ENCODE results near the gene PCGF3.

GRCh38 chr4:790466-790820, 84.8 kb downstream of the PCGF3 start:
- TF ChIP-seq, protein P1, sequence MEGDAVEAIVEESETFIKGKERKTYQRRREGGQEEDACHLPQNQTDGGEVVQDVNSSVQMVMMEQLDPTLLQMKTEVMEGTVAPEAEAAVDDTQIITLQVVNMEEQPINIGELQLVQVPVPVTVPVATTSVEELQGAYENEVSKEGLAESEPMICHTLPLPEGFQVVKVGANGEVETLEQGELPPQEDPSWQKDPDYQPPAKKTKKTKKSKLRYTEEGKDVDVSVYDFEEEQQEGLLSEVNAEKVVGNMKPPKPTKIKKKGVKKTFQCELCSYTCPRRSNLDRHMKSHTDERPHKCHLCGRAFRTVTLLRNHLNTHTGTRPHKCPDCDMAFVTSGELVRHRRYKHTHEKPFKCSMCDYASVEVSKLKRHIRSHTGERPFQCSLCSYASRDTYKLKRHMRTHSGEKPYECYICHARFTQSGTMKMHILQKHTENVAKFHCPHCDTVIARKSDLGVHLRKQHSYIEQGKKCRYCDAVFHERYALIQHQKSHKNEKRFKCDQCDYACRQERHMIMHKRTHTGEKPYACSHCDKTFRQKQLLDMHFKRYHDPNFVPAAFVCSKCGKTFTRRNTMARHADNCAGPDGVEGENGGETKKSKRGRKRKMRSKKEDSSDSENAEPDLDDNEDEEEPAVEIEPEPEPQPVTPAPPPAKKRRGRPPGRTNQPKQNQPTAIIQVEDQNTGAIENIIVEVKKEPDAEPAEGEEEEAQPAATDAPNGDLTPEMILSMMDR (IDR thresholded peaks at IDR 0.05), result no peak
- TF ChIP-seq POLR2A (IDR thresholded peaks at IDR 0.05), result no peak

Data from testis (tissue), 2 donors.